ENCODE results near the gene PRKN. TPM values are rescaled to one million over a fixed set of nuclear protein-coding genes. Genes with fewer than 3 reads are reported as not detected.
A peak's percentile ranks its signal among the peaks of the same experiment; 100 is the strongest.

The PRKN gene
- total RNA-seq, 1 donor from 2014 or later = 1.2 TPM

DNA sequence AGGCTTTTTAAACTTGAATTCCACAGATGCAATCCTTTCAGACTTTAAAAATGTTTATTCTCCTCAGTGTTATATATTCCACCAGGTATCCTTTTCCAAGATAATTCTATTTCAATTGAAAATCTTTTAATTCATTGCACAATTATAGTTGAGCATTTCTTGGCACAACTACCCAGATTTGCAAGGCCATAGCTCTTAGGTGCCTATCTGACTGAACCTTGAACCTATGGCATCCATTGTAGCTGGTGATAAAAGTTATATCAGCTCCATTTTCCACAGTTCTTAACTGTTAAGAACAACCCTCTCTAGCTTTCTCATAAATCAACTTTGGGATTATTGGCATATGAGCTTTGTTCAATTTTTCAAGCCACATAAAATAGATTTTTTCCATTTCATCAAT is 42.6 kb upstream of the PRKN start:
- DNase-seq (ENCODE audit: low read depth) = no peak
- H3K27me3 ChIP-seq (ENCODE audit: control insufficient read depth, insufficient read depth, low read length) = no peaks in the 10 kb centered on the region
- no peak for TF ChIP-seq CTCF (IDR thresholded peaks at IDR 0.05; ENCODE audit: insufficient read depth, low read length, poor library complexity, severe bottlenecking)
- no peak overlapping the region for H3K4me3 ChIP-seq (ENCODE audit: low read depth, low read length)
- H3K36me3 ChIP-seq (ENCODE audit: control insufficient read depth, insufficient read depth, low read length) = no peaks in the 10 kb centered on the region

GRCh38 chr6:162753775-162754174 is 26.2 kb upstream of the PRKN start:
- H3K4me3 ChIP-seq (ENCODE audit: low read depth, low read length) = no peak overlapping the region
- no peak for DNase-seq (ENCODE audit: low read depth)
- TF ChIP-seq CTCF (IDR thresholded peaks at IDR 0.05; ENCODE audit: insufficient read depth, low read length, poor library complexity, severe bottlenecking) = no peak
- H3K27me3 ChIP-seq (ENCODE audit: control insufficient read depth, insufficient read depth, low read length) = no peaks in the 10 kb centered on the region
- H3K36me3 ChIP-seq (ENCODE audit: control insufficient read depth, insufficient read depth, low read length) = no peaks in the 10 kb centered on the region

DNA sequence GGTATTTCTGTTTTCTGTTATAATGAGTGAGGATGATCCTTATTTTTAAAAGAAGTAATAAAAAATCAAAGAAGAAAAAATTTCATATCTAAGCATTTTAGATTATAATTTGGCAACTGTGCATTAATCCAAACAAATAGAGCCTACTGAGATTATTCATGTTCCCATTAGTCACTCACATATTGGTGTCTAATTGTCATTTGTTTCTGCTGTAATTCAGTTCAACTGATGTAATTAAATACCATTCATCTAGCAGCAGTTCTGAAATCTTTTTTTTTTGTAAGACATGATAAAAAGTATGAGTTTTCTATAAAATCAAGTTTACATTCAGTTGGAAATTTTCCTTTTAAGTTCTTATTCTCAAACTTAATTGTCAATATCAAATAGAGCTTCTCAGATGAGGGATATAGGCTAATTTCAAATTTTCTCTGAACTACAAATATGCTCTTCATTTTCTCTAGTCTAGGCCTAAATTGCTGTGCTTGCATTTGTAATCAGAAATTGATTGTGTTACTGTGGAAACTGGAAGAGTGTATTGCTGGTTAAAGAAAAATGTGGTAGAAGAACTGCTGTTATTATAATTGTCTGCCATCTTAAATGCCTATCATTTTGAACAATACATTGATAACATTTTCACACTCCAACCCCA is 23.8 kb upstream of the PRKN start:
- no peak for TF ChIP-seq CTCF (IDR thresholded peaks at IDR 0.05; ENCODE audit: insufficient read depth, low read length, poor library complexity, severe bottlenecking)
- no peak for DNase-seq (ENCODE audit: low read depth)
- no peaks in the 10 kb centered on the region for H3K27me3 ChIP-seq (ENCODE audit: control insufficient read depth, insufficient read depth, low read length)
- H3K36me3 ChIP-seq (ENCODE audit: control insufficient read depth, insufficient read depth, low read length) = no peaks in the 10 kb centered on the region
- H3K4me3 ChIP-seq (ENCODE audit: low read depth, low read length) = no peak overlapping the region

- peak; percentile 6 for TF ChIP-seq CTCF (IDR thresholded peaks at IDR 0.05; ENCODE audit: insufficient read depth, low read length, poor library complexity, severe bottlenecking)
- H3K4me3 ChIP-seq (ENCODE audit: low read depth, low read length) = no peak overlapping the region
- H3K36me3 ChIP-seq (ENCODE audit: control insufficient read depth, insufficient read depth, low read length) = no peaks in the 10 kb centered on the region
- DNase-seq (ENCODE audit: low read depth) = peak; percentile 65
- no peaks in the 10 kb centered on the region for H3K27me3 ChIP-seq (ENCODE audit: control insufficient read depth, insufficient read depth, low read length)
These were observed 23.2 kb upstream of the PRKN start for GRCh38 chr6:162750776-162751175.

DNA sequence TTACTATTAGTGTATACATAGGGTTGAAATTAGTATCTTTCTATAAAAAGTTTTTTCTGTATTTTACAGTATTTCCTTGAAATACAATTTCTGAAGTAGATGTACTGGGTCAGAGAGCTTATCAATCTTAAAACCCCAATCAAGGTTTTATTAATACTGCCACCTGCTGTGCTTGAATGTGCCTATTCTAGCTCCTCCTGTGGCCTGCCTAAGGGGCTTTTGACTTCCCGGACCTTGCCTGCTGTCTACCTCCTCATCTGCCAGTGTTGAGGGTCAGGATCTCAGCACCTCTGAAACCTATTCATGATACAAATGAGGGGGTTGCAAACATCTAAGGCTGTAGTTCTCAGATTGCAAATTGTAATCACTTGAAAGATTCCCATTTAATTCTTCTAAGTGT is 9.4 kb upstream of the PRKN start:
- DNase-seq (ENCODE audit: low read depth) = no peak
- Histone ChIP-seq H3K27me3 (ENCODE audit: control insufficient read depth, insufficient read depth, low read length) (no peaks in the 10 kb centered on the region), H3K4me3 (ENCODE audit: low read depth, low read length) (no peak overlapping the region), H3K36me3 (ENCODE audit: control insufficient read depth, insufficient read depth, low read length) (no peaks in the 10 kb centered on the region)
- TF ChIP-seq CTCF (IDR thresholded peaks at IDR 0.05; ENCODE audit: insufficient read depth, low read length, poor library complexity, severe bottlenecking) = peak; percentile 8

- Histone ChIP-seq H3K27me3 (ENCODE audit: control insufficient read depth, insufficient read depth, low read length) (no peaks in the 10 kb centered on the region), H3K36me3 (ENCODE audit: control insufficient read depth, insufficient read depth, low read length) (no peaks in the 10 kb centered on the region), H3K4me3 (ENCODE audit: low read depth, low read length) (no peak overlapping the region)
- DNase-seq (ENCODE audit: low read depth) = no peak
- no peak for TF ChIP-seq CTCF (IDR thresholded peaks at IDR 0.05; ENCODE audit: insufficient read depth, low read length, poor library complexity, severe bottlenecking)
These were observed 5.9 kb upstream of the PRKN start for GRCh38 chr6:162733489-162733888.

Measured in kidney epithelial cell (primary cell).